ENCODE results near the gene XK.
"Not testable (repeated sequence)": the region's sequence is repeated elsewhere in the genome, so short reads cannot be mapped to it uniquely, and the experiment has no call there.

Gene XK, protein sequence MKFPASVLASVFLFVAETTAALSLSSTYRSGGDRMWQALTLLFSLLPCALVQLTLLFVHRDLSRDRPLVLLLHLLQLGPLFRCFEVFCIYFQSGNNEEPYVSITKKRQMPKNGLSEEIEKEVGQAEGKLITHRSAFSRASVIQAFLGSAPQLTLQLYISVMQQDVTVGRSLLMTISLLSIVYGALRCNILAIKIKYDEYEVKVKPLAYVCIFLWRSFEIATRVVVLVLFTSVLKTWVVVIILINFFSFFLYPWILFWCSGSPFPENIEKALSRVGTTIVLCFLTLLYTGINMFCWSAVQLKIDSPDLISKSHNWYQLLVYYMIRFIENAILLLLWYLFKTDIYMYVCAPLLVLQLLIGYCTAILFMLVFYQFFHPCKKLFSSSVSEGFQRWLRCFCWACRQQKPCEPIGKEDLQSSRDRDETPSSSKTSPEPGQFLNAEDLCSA

DNA sequence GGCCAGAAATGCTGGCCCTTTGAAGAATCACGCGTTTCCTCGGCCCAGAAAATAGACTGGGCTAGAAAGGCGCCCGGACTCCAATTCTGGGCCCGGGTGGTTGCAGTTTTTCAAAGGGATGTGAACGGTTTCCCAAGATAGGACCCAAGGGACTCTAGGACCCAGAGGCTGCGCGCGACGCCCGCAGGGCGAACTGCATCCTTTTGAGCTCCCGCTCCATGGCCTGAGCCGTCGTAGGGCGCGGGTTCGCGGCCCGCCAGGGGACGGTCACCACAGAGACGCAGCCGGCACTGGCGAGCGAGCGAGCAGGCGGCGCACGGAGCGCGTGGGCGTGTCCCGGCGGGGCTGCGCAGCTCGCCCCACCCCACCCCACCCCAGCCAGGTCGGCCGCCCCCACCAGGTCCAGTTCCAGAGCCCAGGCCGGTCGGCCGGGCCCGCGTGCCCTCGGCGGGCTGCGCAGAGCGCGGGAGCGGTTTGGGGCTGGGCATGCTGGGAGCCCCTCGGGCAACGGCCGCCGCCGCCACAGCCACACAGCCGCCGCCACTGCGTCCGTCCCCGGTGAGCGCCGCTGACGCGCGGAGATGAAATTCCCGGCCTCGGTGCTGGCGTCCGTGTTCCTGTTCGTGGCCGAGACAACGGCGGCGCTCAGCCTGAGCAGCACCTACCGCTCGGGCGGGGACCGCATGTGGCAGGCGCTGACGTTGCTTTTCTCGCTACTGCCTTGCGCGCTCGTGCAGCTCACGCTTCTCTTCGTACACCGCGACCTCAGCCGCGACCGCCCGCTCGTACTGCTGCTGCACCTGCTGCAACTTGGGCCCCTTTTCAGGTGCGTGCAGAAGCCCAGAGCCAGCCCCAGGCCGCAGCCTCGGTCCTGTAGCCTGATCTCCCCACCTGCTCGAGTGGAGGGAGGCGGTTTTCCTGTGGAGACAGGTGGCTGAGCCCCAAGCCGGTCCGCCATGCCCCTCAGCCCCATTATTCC is at the start of gene XK:
XK (plus strand) TSS at position 411 of the 979 bp plus-strand sequence; CDS start at position 582, 171 bp downstream.
- DNase-seq, result no peak

- no peak for DNase-seq
Observed at GRCh38 chrX:37638047-37638446, 47.5 kb upstream of the XK start.

- DNase-seq, result no peak
Observed at GRCh38 chrX:37640142-37640541, 45.4 kb upstream of the XK start.

- DNase-seq, result no peak
Observed at GRCh38 chrX:37641859-37642258, 43.7 kb upstream of the XK start.

GRCh38 chrX:37644381-37645305 is 40.9 kb upstream of the XK start:
- no peak for DNase-seq

GRCh38 chrX:37646254-37646653 is 39.3 kb upstream of the XK start:
- DNase-seq, result no peak

GRCh38 chrX:37650879-37651278 is 34.7 kb upstream of the XK start:
- not testable (repeated sequence) for DNase-seq

DNA sequence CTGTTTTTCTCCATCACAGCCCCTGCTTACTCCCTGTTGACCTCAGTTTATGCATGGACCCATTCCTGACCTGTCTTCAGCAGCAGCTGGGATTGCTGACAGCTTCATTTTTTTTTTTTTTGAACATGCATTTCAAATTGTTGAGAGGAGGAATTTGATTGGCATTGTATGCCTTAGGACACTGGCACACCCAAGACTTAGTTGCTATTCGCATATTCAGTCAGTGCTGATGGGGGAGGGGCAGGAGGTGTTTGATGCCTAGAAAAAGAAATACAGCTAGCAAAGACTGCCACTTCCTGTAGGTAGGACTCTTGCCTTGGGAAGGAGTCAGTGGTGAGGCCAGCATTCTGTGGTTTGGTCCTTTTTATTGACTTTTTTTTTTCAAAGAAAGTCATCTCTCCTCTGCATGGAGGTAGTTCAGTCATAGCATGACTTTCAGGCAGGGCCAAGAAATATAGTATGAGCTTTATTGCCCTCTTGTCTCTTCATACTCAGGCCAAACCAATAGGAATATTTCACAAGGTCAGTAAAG is 33.6 kb upstream of the XK start:
- DNase-seq, result no peak

DNA sequence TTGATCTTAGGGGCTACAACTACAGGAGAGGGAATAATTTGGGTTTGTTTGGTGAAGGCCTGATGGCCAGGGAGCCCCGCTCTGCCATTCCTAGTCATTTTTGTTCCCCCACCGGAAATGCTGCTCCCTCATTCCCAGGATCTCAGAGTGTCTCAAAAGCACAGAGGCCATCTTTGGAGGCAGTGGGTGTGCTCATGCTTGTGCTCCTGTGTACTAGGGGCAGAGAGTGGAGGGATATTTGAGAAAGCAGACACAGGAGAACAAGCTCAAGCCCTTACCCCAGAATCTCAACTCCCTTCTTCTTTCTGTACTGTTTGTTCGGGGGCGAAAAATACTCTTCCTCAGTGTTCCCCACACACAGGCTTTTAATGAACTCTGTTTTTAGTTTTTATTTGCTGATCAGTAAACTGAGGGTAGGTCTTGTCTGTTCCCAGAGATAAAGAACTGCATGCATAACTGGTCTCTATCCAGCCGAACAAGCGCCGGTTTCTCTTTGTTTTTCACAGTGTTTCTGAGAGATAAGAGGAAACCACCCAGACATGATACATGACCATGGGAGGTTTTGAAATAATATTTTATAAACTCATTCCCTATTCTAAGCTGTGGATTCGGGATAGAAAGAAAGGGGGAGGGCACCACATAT is 32.9 kb upstream of the XK start:
- DNase-seq, result no peak

- DNase-seq, result no peak
Observed at GRCh38 chrX:37653397-37654085, 32.0 kb upstream of the XK start.

- no peak for DNase-seq
Observed at GRCh38 chrX:37658343-37659030, 27.1 kb upstream of the XK start.

GRCh38 chrX:37659047-37659446 is 26.5 kb upstream of the XK start:
- DNase-seq, result no peak

GRCh38 chrX:37662181-37662580 is 23.4 kb upstream of the XK start:
- no peak for DNase-seq

- DNase-seq, result no peak
Observed at GRCh38 chrX:37666516-37666915, 19.1 kb upstream of the XK start.

DNA sequence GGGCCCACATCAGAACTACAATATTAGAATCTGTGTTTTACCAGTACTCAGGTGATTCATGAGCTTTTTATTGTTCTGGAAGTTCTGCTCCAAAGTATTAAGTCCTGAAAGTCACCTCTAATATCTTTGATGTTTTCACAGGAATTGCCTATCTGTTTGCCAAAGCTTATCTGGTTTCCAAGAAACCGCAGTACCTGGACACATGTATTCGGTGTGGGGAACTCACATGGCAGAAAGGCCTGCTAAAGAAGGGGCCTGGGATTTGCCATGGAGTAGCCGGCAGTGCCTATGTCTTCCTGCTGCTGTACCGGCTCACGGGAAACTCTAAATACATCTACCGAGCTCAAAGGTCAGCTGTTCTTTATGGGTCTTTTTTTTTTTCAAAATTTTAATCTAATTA is 18.4 kb upstream of the XK start:
- DNase-seq, result no peak

DNA sequence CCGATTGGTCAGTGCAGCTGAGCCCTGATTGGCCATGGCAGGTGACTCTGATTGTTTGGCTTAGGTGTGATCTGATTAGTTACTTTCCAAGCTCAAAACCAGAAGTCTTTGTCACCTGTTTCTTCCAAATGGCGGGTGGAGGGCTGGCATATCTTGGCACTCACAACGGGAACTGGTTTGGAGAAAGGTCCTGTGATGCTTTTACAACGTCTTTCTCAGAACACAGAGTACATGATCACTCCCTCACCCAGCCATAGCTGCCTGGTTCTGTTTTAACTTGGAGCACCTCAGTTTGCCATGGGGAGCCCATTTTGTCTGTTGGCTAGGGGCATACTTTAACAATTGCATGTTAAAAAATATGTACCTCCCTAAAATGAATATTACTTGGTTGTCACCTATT is 13.0 kb upstream of the XK start:
- no peak for DNase-seq

- DNase-seq, result no peak
Observed at GRCh38 chrX:37676811-37677210, 8.8 kb upstream of the XK start.

GRCh38 chrX:37677243-37677642 is 8.3 kb upstream of the XK start:
- DNase-seq, result no peak

DNA sequence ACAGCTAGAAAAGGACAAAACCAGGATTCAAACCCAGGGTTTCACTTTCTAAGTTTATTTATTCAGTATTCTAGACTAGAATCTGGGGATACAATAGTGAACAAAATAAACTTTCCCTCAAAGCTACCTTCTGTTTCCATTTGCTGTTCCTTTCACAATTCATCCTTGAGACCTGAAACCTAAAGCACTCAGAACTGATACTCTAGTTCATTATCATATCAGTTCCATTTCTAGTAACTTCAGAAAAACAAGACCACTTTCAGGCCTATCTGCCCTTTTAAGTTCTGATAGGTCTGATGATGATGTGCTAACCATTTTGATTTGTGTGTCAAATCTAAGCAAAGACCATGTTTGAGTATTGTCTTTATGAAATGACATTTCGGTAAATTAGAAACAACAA is 7.8 kb upstream of the XK start:
- no peak for DNase-seq

DNA sequence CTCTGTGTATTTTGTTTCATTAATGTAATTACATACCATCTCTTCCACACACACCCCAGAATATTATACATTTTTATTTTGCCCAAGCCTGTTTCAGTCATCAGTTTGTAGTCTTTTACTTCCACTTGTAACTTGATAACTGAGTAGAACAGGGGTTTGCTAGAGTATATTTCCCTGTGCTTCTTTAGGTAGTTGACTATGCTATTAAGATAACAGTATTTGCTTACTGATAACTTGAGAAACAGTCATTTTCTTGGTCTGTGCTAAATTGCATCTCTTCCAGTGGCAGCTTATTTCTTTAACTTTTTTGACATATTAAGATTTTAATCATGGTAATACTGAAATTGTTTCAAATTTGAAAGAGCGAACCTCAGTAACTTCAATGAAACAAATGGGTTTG is 7.0 kb upstream of the XK start:
- DNase-seq, result no peak

- DNase-seq, result no peak
Observed at GRCh38 chrX:37679230-37679629, 6.4 kb upstream of the XK start.

All from NCI-H2029 treated with DMSO at 0.1 percent for 48 hours (cell line).